HG03378 (cell line): ENCODE results near the gene GCNA.
A peak's percentile ranks its signal among the peaks of the same experiment; 100 is the strongest.

Experiments
- ATAC-seq: cut with Tn5 transposase; IDR thresholded peaks from one replicate; pipeline ENCODE4 v1.9.1; 2021; ENCODE audit warnings: mild to moderate bottlenecking, moderate library complexity; ENCODE audit not compliant: unreplicated experiment

Gene GCNA

GRCh38 chrX:71578253-71579135 is at the start of gene GCNA:
Gene GCNA (plus strand): TSS chrX:71578437. CDS start chrX:71580822, 2,385 bp downstream.
- ATAC-seq = no peak

GRCh38 chrX:71532078-71532752 is 46.0 kb upstream of the GCNA start:
- ATAC-seq = no peak

GRCh38 chrX:71532753-71533425 is 45.3 kb upstream of the GCNA start, which contains the start of gene OGT:
Gene OGT (plus strand): TSS chrX:71533104. CDS start chrX:71533300, 196 bp downstream.
- ATAC-seq = peak; percentile 57

GRCh38 chrX:71533516-71533850 is 44.8 kb upstream of the GCNA start:
- ATAC-seq = no peak

GRCh38 chrX:71533851-71534561 is 44.2 kb upstream of the GCNA start:
- no peak for ATAC-seq

GRCh38 chrX:71534773-71535544 is 43.3 kb upstream of the GCNA start:
- ATAC-seq = no peak

- no peak for ATAC-seq
These were observed 42.0 kb upstream of the GCNA start for GRCh38 chrX:71536285-71536684.

GRCh38 chrX:71537743-71538142 is 40.5 kb upstream of the GCNA start:
- no peak for ATAC-seq

- peak; percentile 18 for ATAC-seq
These were observed 37.4 kb upstream of the GCNA start for GRCh38 chrX:71540801-71541200.

- ATAC-seq = peak; percentile 85
These were observed 36.8 kb upstream of the GCNA start for GRCh38 chrX:71541210-71542022.

- ATAC-seq = no peak
These were observed 35.8 kb upstream of the GCNA start for GRCh38 chrX:71542411-71542810.

- ATAC-seq = no peak
These were observed 35.4 kb upstream of the GCNA start for GRCh38 chrX:71542825-71543224.

GRCh38 chrX:71543316-71543715 is 34.9 kb upstream of the GCNA start:
- ATAC-seq = no peak

- no peak for ATAC-seq
These were observed 32.9 kb upstream of the GCNA start for GRCh38 chrX:71545364-71545763.

GRCh38 chrX:71546879-71547278 is 31.4 kb upstream of the GCNA start:
- no peak for ATAC-seq

GRCh38 chrX:71547339-71547738 is 30.9 kb upstream of the GCNA start:
- no peak for ATAC-seq

GRCh38 chrX:71549986-71550385 is 28.3 kb upstream of the GCNA start:
- no peak for ATAC-seq

- ATAC-seq = no peak
These were observed 27.7 kb upstream of the GCNA start for GRCh38 chrX:71550578-71550977.

GRCh38 chrX:71556036-71556435 is 22.2 kb upstream of the GCNA start:
- no peak for ATAC-seq
